SK-N-SH treated with all-trans-retinoic acid at 6 μM for 48 hours (cell line): ENCODE measurements around the gene CDKN2A.

Experiments used
- PPARA ChIP-seq: fragments of 250-450 bp; sonication (Bioruptor Pico); IDR thresholded peaks from 2 replicates; pipeline ENCODE4 v1.5.0; 2020; ENCODE audit warnings: mild to moderate bottlenecking, borderline replicate concordance
- TCF4 ChIP-seq: fragments of 250-450 bp; sonication (Bioruptor Pico); IDR thresholded peaks from 2 replicates; pipeline ENCODE4 v1.8.0; 2021; ENCODE audit warnings: mild to moderate bottlenecking, moderate library complexity, borderline replicate concordance
- ZNF8 ChIP-seq: fragments of 450-650 bp; formaldehyde crosslinking; IDR thresholded peaks from 2 replicates; pipeline ENCODE4 v1.5.0; 2020; ENCODE audit warnings: mild to moderate bottlenecking, moderate library complexity

DNA sequence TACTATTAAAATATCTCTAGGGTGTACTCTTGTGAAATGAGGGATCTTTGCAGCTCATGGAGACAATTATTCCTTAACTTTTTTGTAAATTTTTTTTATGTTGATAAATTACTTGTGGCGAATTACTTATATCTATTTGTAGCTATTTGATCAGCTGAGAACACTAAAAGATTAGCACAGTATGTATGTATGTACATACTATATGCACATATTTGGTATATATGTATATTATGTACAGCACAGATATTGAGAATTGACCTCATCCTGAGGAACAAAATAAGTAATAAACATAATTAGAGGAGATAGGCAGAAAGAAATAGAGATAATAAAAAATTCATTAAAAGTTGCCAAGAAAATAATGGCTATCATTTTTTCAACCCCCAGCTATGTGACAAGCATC is 11.8 kb downstream of the CDKN2A start:
- TF ChIP-seq PPARA (CRISPR knock-in tag) (no peak), TCF4 (CRISPR knock-in tag) (no peak), ZNF8 (CRISPR knock-in tag) (no peak)
